T-helper 17 cell (primary cell): ENCODE results near the gene CACNA2D3. TPM values are rescaled to one million over a fixed set of nuclear protein-coding genes. Genes with fewer than 3 reads are reported as not detected.
"Not testable (repeated sequence)": the region's sequence is repeated elsewhere in the genome, so short reads cannot be mapped to it uniquely, and the experiment has no call there.

Source experiments
- ATAC-seq: fragments of 150-1000 bp; cut with Tn5 transposase; 2 replicates; pipeline ENCODE4 v1.10.0; 2021; ENCODE audit warnings: mild to moderate bottlenecking, moderate library complexity
- DNase-seq, 3 donors: peaks; one replicate each; pipeline versions ENCODE4 v3.0.0 to v3.0.0-alpha.2; 2020 to 2021
- H3K9me3 ChIP-seq: one replicate; pipeline ENCODE4 v1.7.0; 2013; ENCODE audit warnings: low read length, mild to moderate bottlenecking; ENCODE audit not compliant: control insufficient read depth, poor library complexity, severe bottlenecking
- H3K27ac Mint-ChIP-seq: one replicate; pipeline ENCODE4 v1.8.0; 2022; ENCODE audit warnings: mild to moderate bottlenecking, moderate library complexity, mixed read lengths
- H3K27me3 Mint-ChIP-seq: one replicate; pipeline ENCODE4 v1.8.0; 2022; ENCODE audit warnings: mixed read lengths
- H3K36me3 Mint-ChIP-seq: one replicate; pipeline ENCODE4 v1.8.0; 2022; ENCODE audit warnings: low read depth, mixed read lengths
- H3K4me1 Mint-ChIP-seq: one replicate; pipeline ENCODE4 v1.8.0; 2022; ENCODE audit warnings: mild to moderate bottlenecking, mixed read lengths
- H3K4me3 Mint-ChIP-seq: one replicate; pipeline ENCODE4 v1.8.0; 2022; ENCODE audit warnings: mild to moderate bottlenecking, moderate library complexity, mixed read lengths
- total RNA-seq, 4 donors: library from RNA in 2 of 4; stranded (reverse) in 2 of 4; gene quantifications; one replicate each; pipeline ENCODE4 v1.2.3 and lab custom pipeline; 2022 to 2026

CACNA2D3 gene
- total RNA-seq, 2 donors from 2014 or later = 0.08 TPM; not detected in 1

GRCh38 chr3:54621184-54621583 is 498.8 kb downstream of the CACNA2D3 start:
- no peaks in the 10 kb centered on the region for H3K9me3 ChIP-seq
- Mint-ChIP-seq H3K36me3 (no peaks in the 10 kb centered on the region), H3K4me1 (no peaks in the 10 kb centered on the region), H3K27ac (no peak overlapping the region), H3K27me3 (no peaks in the 10 kb centered on the region), H3K4me3 (no peak overlapping the region)
- DNase-seq (no peak), ATAC-seq (no peak)

GRCh38 chr3:54622678-54623077 is 500.3 kb downstream of the CACNA2D3 start:
- no peaks in the 10 kb centered on the region for H3K9me3 ChIP-seq
- Mint-ChIP-seq H3K27ac (no peak overlapping the region), H3K4me1 (no peaks in the 10 kb centered on the region), H3K36me3 (no peaks in the 10 kb centered on the region), H3K4me3 (no peak overlapping the region), H3K27me3 (no peaks in the 10 kb centered on the region)
- no peak for ATAC-seq
- DNase-seq = no peak

GRCh38 chr3:54625805-54626787 is 503.7 kb downstream of the CACNA2D3 start:
- no peaks in the 10 kb centered on the region for H3K27me3 Mint-ChIP-seq
- ATAC-seq = no peak
- no peak overlapping the region for H3K4me3 Mint-ChIP-seq
- DNase-seq = no peak
- H3K27ac Mint-ChIP-seq = no peak overlapping the region
- no peaks in the 10 kb centered on the region for H3K9me3 ChIP-seq
- H3K4me1 Mint-ChIP-seq = no peaks in the 10 kb centered on the region
- H3K36me3 Mint-ChIP-seq = no peaks in the 10 kb centered on the region

GRCh38 chr3:54628888-54629441 is 506.6 kb downstream of the CACNA2D3 start:
- Mint-ChIP-seq H3K27me3 (peaks cover 5% of the 10 kb centered on the region), H3K36me3 (no peaks in the 10 kb centered on the region), H3K27ac (no peak overlapping the region), H3K4me1 (no peaks in the 10 kb centered on the region), H3K4me3 (no peak overlapping the region)
- ATAC-seq (no peak), DNase-seq (no peak)
- H3K9me3 ChIP-seq = no peaks in the 10 kb centered on the region

- no peaks in the 10 kb centered on the region for H3K9me3 ChIP-seq
- Mint-ChIP-seq H3K27me3 (peaks cover 5% of the 10 kb centered on the region), H3K4me3 (no peak overlapping the region), H3K36me3 (no peaks in the 10 kb centered on the region), H3K4me1 (no peaks in the 10 kb centered on the region), H3K27ac (no peak overlapping the region)
- DNase-seq (no peak), ATAC-seq (no peak)
Measured at GRCh38 chr3:54630101-54630623, 507.8 kb downstream of the CACNA2D3 start.

- H3K4me3 Mint-ChIP-seq, H3K27ac Mint-ChIP-seq, H3K9me3 ChIP-seq, DNase-seq, H3K36me3 Mint-ChIP-seq, H3K27me3 Mint-ChIP-seq, H3K4me1 Mint-ChIP-seq, ATAC-seq: not testable (repeated sequence)
Measured at GRCh38 chr3:54631001-54631400, 508.6 kb downstream of the CACNA2D3 start.

- Mint-ChIP-seq H3K4me3 (no peak overlapping the region), H3K4me1 (no peaks in the 10 kb centered on the region), H3K27ac (no peak overlapping the region), H3K36me3 (no peaks in the 10 kb centered on the region), H3K27me3 (peaks cover 5% of the 10 kb centered on the region)
- no peaks in the 10 kb centered on the region for H3K9me3 ChIP-seq
- ATAC-seq = no peak
- no peak for DNase-seq
Measured at GRCh38 chr3:54631516-54632325, 509.4 kb downstream of the CACNA2D3 start.

- peaks cover 5% of the 10 kb centered on the region for H3K27me3 Mint-ChIP-seq
- no peak for ATAC-seq
- no peaks in the 10 kb centered on the region for H3K36me3 Mint-ChIP-seq
- no peak for DNase-seq
- H3K27ac Mint-ChIP-seq = no peak overlapping the region
- H3K4me1 Mint-ChIP-seq = no peaks in the 10 kb centered on the region
- no peaks in the 10 kb centered on the region for H3K9me3 ChIP-seq
- no peak overlapping the region for H3K4me3 Mint-ChIP-seq
Measured at GRCh38 chr3:54632326-54632665, 509.9 kb downstream of the CACNA2D3 start.

- DNase-seq (no peak), ATAC-seq (no peak)
- H3K4me1 Mint-ChIP-seq = no peaks in the 10 kb centered on the region
- peaks cover 5% of the 10 kb centered on the region for H3K27me3 Mint-ChIP-seq
- no peak overlapping the region for H3K27ac Mint-ChIP-seq
- no peaks in the 10 kb centered on the region for H3K36me3 Mint-ChIP-seq
- no peak overlapping the region for H3K4me3 Mint-ChIP-seq
- H3K9me3 ChIP-seq = no peaks in the 10 kb centered on the region
Measured at GRCh38 chr3:54632834-54633233, 510.5 kb downstream of the CACNA2D3 start.

GRCh38 chr3:54633444-54634121 is 511.2 kb downstream of the CACNA2D3 start:
- Mint-ChIP-seq H3K4me3 (no peak overlapping the region), H3K36me3 (no peaks in the 10 kb centered on the region), H3K27ac (no peak overlapping the region), H3K27me3 (peaks cover 12% of the 10 kb centered on the region), H3K4me1 (no peaks in the 10 kb centered on the region)
- no peak for ATAC-seq
- H3K9me3 ChIP-seq = no peaks in the 10 kb centered on the region
- no peak for DNase-seq

GRCh38 chr3:54634122-54634469 is 511.7 kb downstream of the CACNA2D3 start:
- ATAC-seq (no peak), DNase-seq (no peak)
- peaks cover 14% of the 10 kb centered on the region for H3K27me3 Mint-ChIP-seq
- no peaks in the 10 kb centered on the region for H3K9me3 ChIP-seq
- no peak overlapping the region for H3K27ac Mint-ChIP-seq
- H3K4me3 Mint-ChIP-seq = no peak overlapping the region
- no peaks in the 10 kb centered on the region for H3K4me1 Mint-ChIP-seq
- H3K36me3 Mint-ChIP-seq = no peaks in the 10 kb centered on the region

GRCh38 chr3:54639790-54640372 is 517.5 kb downstream of the CACNA2D3 start:
- not testable (repeated sequence) for H3K36me3 Mint-ChIP-seq, ATAC-seq, H3K27ac Mint-ChIP-seq, H3K4me1 Mint-ChIP-seq, DNase-seq, H3K9me3 ChIP-seq, H3K4me3 Mint-ChIP-seq
- peaks cover 15% of the 10 kb centered on the region for H3K27me3 Mint-ChIP-seq
